Skeletal muscle tissue (tissue), 4 donors: Measurements from ENCODE around the gene ZNRF3. TPM values are rescaled to one million over a fixed set of nuclear protein-coding genes. Genes with fewer than 3 reads are reported as not detected.
A peak's percentile ranks its signal among the peaks of the same experiment; 100 is the strongest.
"Not testable (repeated sequence)": the region's sequence is repeated elsewhere in the genome, so short reads cannot be mapped to it uniquely, and the experiment has no call there.

Source experiments
- H3K27ac ChIP-seq: one replicate; pipeline ENCODE4 v1.7.0; 2013; ENCODE audit warnings: mild to moderate bottlenecking, low read depth, low read length, inconsistent platforms
- H3K27me3 ChIP-seq, 3 donors: one replicate each; pipeline ENCODE4 v1.7.0; 2013; ENCODE audit warnings: low read length in 3 of 3; ENCODE audit not compliant: control insufficient read depth in 3 of 3, insufficient read depth in 3 of 3
- H3K36me3 ChIP-seq, 3 donors: one replicate each; pipeline ENCODE4 v1.7.0; 2013; ENCODE audit warnings: low read length in 3 of 3; ENCODE audit not compliant: control insufficient read depth in 3 of 3, insufficient read depth in 3 of 3
- H3K4me1 ChIP-seq, 3 donors: one replicate each; pipeline ENCODE4 v1.7.0; 2013; ENCODE audit warnings: low read length in 3 of 3, mild to moderate bottlenecking in 3 of 3; ENCODE audit not compliant: control insufficient read depth in 3 of 3, insufficient read depth in 3 of 3
- H3K4me3 ChIP-seq, 3 donors: one replicate each; pipeline ENCODE4 v1.7.0; 2013; ENCODE audit warnings: low read length in 3 of 3
- H3K9ac ChIP-seq, 3 donors: one replicate each; pipeline ENCODE4 v1.7.0; 2013; ENCODE audit warnings: low read length in 3 of 3, mild to moderate bottlenecking in 3 of 3, moderate library complexity in 2 of 3, low read depth in 1 of 3
- H3K9me3 ChIP-seq, 3 donors: one replicate each; pipeline ENCODE4 v1.7.0; 2013; ENCODE audit warnings: low read length in 3 of 3; ENCODE audit not compliant: control insufficient read depth in 3 of 3
- total RNA-seq: library from RNA; depleted of rRNA; stranded (reverse); fragments of >200 nt; gene quantifications from one replicate; pipeline ENCODE4 v1.2.3, GENCODE V29; 2014
- donor health status: Osteomylitis.

ZNRF3 gene
- total RNA-seq, 1 donor from 2014 or later, result 7.3 TPM

- H3K9ac ChIP-seq, result no peak overlapping the region
- no peaks in the 10 kb centered on the region for H3K27me3 ChIP-seq
- H3K4me3 ChIP-seq, result no peak overlapping the region
- H3K9me3 ChIP-seq, result no peaks in the 10 kb centered on the region
- no peaks in the 10 kb centered on the region for H3K36me3 ChIP-seq
- no peak overlapping the region for H3K27ac ChIP-seq
- peaks cover 29 to 31% (median 30%) of the 10 kb centered on the region in 3 donors for H3K4me1 ChIP-seq
These were observed 117.3 kb downstream of the ZNRF3 start for GRCh38 chr22:29000641-29001040.

GRCh38 chr22:29002603-29003002 is 119.2 kb downstream of the ZNRF3 start:
- H3K9ac ChIP-seq, result no peak overlapping the region
- no peaks in the 10 kb centered on the region for H3K27me3 ChIP-seq
- H3K36me3 ChIP-seq, result no peaks in the 10 kb centered on the region
- H3K9me3 ChIP-seq, result no peaks in the 10 kb centered on the region
- H3K27ac ChIP-seq, result no peak overlapping the region
- H3K4me1 ChIP-seq, result peaks cover 30 to 31% (median 31%) of the 10 kb centered on the region in 3 donors
- no peak overlapping the region for H3K4me3 ChIP-seq

GRCh38 chr22:29003552-29003951 is 120.2 kb downstream of the ZNRF3 start:
- H3K4me1 ChIP-seq, result peaks cover 31 to 37% (median 33%) of the 10 kb centered on the region in 3 donors
- no peaks in the 10 kb centered on the region for H3K27me3 ChIP-seq
- H3K36me3 ChIP-seq, result no peaks in the 10 kb centered on the region
- H3K27ac ChIP-seq, result no peak overlapping the region
- no peaks in the 10 kb centered on the region for H3K9me3 ChIP-seq
- no peak overlapping the region for H3K4me3 ChIP-seq
- H3K9ac ChIP-seq, result no peak overlapping the region

- Histone ChIP-seq H3K4me1 (peaks cover 31 to 42% (median 38%) of the 10 kb centered on the region in 3 donors), H3K9ac (no peak overlapping the region), H3K4me3 (no peak overlapping the region), H3K27ac (no peak overlapping the region), H3K27me3 (no peaks in the 10 kb centered on the region), H3K36me3 (no peaks in the 10 kb centered on the region), H3K9me3 (no peaks in the 10 kb centered on the region)
These were observed 120.7 kb downstream of the ZNRF3 start for GRCh38 chr22:29003975-29004646.

GRCh38 chr22:29004647-29005371 is 121.4 kb downstream of the ZNRF3 start:
- no peaks in the 10 kb centered on the region for H3K27me3 ChIP-seq
- H3K27ac ChIP-seq, result peak overlapping the region; percentile 38
- no peaks in the 10 kb centered on the region for H3K36me3 ChIP-seq
- peak overlapping the region; percentile 21 to 45 (median 27) for H3K4me3 ChIP-seq
- H3K9ac ChIP-seq, result peak overlapping the region; percentile 20 to 76 (median 61)
- H3K9me3 ChIP-seq, result no peaks in the 10 kb centered on the region
- peaks cover 24 to 43% (median 40%) of the 10 kb centered on the region in 3 donors for H3K4me1 ChIP-seq

GRCh38 chr22:29005754-29006153 is 122.4 kb downstream of the ZNRF3 start:
- not testable (repeated sequence) for H3K4me3 ChIP-seq, H3K27ac ChIP-seq, H3K9ac ChIP-seq, H3K27me3 ChIP-seq, H3K9me3 ChIP-seq, H3K36me3 ChIP-seq
- H3K4me1 ChIP-seq, result peaks cover 22 to 43% (median 40%) of the 10 kb centered on the region in 3 donors

GRCh38 chr22:29006346-29006745 is 123.0 kb downstream of the ZNRF3 start:
- no peak overlapping the region for H3K9ac ChIP-seq
- no peaks in the 10 kb centered on the region for H3K9me3 ChIP-seq
- no peak overlapping the region for H3K4me3 ChIP-seq
- peaks cover 26 to 44% (median 43%) of the 10 kb centered on the region in 3 donors for H3K4me1 ChIP-seq
- H3K27me3 ChIP-seq, result no peaks in the 10 kb centered on the region
- no peaks in the 10 kb centered on the region for H3K36me3 ChIP-seq
- no peak overlapping the region for H3K27ac ChIP-seq

GRCh38 chr22:29009148-29009547 is 125.8 kb downstream of the ZNRF3 start:
- Histone ChIP-seq H3K27ac (no peak overlapping the region), H3K9me3 (no peaks in the 10 kb centered on the region), H3K27me3 (no peaks in the 10 kb centered on the region), H3K4me3 (no peak overlapping the region), H3K4me1 (peaks cover 20 to 45% (median 34%) of the 10 kb centered on the region in 3 donors), H3K36me3 (no peaks in the 10 kb centered on the region), H3K9ac (no peak overlapping the region)

- no peak overlapping the region for H3K9ac ChIP-seq
- H3K4me3 ChIP-seq, result no peak overlapping the region
- H3K27ac ChIP-seq, result no peak overlapping the region
- H3K9me3 ChIP-seq, result no peaks in the 10 kb centered on the region
- peaks cover 12 to 31% (median 20%) of the 10 kb centered on the region in 3 donors for H3K4me1 ChIP-seq
- no peaks in the 10 kb centered on the region for H3K36me3 ChIP-seq
- no peaks in the 10 kb centered on the region for H3K27me3 ChIP-seq
These were observed 128.1 kb downstream of the ZNRF3 start for GRCh38 chr22:29011240-29012100.
